HG03097 (cell line): ENCODE results near the gene LAMB4.

Experiments used
- ATAC-seq: cut with Tn5 transposase; IDR thresholded peaks from one replicate; pipeline ENCODE4 v1.9.1; 2021; ENCODE audit not compliant: unreplicated experiment, low FRiP score

Gene LAMB4

GRCh38 chr7:107976620-107977019 lies 153.5 kb downstream of the LAMB4 start:
- no peak for ATAC-seq

GRCh38 chr7:107975394-107976013 lies 154.7 kb downstream of the LAMB4 start:
- ATAC-seq = no peak

DNA sequence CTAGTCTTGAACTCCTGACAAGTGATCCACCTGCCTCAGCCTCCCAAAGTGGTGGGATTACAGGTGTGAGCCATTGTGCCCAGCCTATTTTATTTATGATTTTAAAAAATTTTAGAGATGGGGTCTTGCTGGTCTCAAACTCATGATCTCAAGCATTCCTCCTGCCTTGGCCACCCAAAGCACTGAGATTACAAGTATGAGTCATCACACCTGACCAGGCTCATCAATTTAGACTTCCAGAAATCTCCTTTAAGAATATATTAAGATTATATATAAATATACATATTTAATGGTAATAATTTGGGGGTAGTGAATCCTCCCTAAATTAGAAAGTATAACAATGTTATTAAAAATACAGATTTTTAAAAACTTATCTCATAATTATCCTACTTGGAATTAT lies 156.3 kb downstream of the LAMB4 start:
- ATAC-seq = no peak
